ENCODE data around the gene MAN1A1.

DNA sequence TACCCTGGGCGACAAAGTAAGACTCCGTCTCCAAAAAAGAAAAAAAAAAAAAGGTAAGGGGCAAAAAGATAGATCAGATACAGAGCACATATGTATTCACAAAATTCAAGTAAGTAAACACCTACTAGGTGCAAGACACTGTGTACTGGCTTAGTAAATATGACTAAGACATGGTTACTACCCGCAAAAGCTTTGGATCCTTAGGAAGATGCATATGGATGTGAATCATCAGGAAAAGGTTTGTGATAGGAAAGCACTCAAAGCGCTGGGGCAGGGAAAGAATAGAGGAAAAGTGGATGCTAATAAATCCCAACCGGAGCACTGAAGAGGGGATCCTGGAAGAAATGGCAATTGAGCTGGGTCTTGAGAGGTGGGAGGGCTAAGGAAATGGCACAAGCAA is 152.3 kb downstream of the MAN1A1 start:
- TF ChIP-seq, protein P1, sequence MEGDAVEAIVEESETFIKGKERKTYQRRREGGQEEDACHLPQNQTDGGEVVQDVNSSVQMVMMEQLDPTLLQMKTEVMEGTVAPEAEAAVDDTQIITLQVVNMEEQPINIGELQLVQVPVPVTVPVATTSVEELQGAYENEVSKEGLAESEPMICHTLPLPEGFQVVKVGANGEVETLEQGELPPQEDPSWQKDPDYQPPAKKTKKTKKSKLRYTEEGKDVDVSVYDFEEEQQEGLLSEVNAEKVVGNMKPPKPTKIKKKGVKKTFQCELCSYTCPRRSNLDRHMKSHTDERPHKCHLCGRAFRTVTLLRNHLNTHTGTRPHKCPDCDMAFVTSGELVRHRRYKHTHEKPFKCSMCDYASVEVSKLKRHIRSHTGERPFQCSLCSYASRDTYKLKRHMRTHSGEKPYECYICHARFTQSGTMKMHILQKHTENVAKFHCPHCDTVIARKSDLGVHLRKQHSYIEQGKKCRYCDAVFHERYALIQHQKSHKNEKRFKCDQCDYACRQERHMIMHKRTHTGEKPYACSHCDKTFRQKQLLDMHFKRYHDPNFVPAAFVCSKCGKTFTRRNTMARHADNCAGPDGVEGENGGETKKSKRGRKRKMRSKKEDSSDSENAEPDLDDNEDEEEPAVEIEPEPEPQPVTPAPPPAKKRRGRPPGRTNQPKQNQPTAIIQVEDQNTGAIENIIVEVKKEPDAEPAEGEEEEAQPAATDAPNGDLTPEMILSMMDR (conservative IDR thresholded peaks at IDR 0.05; ENCODE audit: low read depth, low read length), result no peak
- no peak for TF ChIP-seq EZH2 (IDR thresholded peaks at IDR 0.05; ENCODE audit: borderline replicate concordance, low read depth, low read length, poor library complexity, severe bottlenecking)

All from A673 (cell line).